CD4-positive, alpha-beta memory T cell (primary cell): ENCODE data around the gene NKX2-4. TPM values are rescaled to one million over a fixed set of nuclear protein-coding genes. Genes with fewer than 3 reads are reported as not detected.
A peak's percentile ranks its signal among the peaks of the same experiment; 100 is the strongest.

Source experiments
- CTCF ChIA-PET: fragments of 350-600 bp; sonication (Branson Sonifier 250); formaldehyde crosslinking; loops from one replicate; lab custom pipeline; 2021; ENCODE audit warnings: inconsistent platforms; ENCODE audit not compliant: partially characterized antibody; lab: Charles Lee
- POLR2A ChIA-PET: fragments of 350-600 bp; sonication (Branson Sonifier 250); formaldehyde crosslinking; loops from one replicate; lab custom pipeline; 2021; ENCODE audit not compliant: partially characterized antibody; lab: Charles Lee
- DNase-seq, 5 donors: peaks; one replicate each; pipeline versions ENCODE4 v3.0.0 to v3.0.0-alpha.2; 2020 to 2022; ENCODE audit warnings: mixed read lengths in 1 of 5
- H3K27ac ChIP-seq: one replicate; pipeline ENCODE4 v1.7.0; 2013; ENCODE audit warnings: low read depth, low read length
- H3K27me3 ChIP-seq: 2 replicates; pipeline ENCODE4 v1.7.0; 2013; ENCODE audit warnings: mild to moderate bottlenecking, low read length, moderate library complexity; ENCODE audit not compliant: insufficient read depth
- H3K36me3 ChIP-seq: 2 replicates; pipeline ENCODE4 v1.7.0; 2013; ENCODE audit warnings: mild to moderate bottlenecking, low read length, moderate library complexity; ENCODE audit not compliant: insufficient read depth
- H3K4me1 ChIP-seq: 2 replicates; pipeline ENCODE4 v1.7.0; 2013; ENCODE audit warnings: mild to moderate bottlenecking, low read length, moderate library complexity; ENCODE audit not compliant: insufficient read depth
- H3K4me3 ChIP-seq, 2 donors: one replicate each; pipeline ENCODE4 v1.7.0; 2013; ENCODE audit warnings: low read length in 2 of 2, mild to moderate bottlenecking in 1 of 2
- H3K9me3 ChIP-seq, 2 donors: one replicate each; pipeline ENCODE4 v1.7.0; 2013; ENCODE audit warnings: low read length in 2 of 2, control low read depth in 1 of 2; ENCODE audit not compliant: control insufficient read depth in 1 of 2
- H3K27ac Mint-ChIP-seq, 7 donors: one replicate each; pipeline ENCODE4 v1.8.0; 2020 to 2021; ENCODE audit warnings: mixed read lengths in 7 of 7, mild to moderate bottlenecking in 6 of 7, inconsistent platforms in 3 of 7, moderate library complexity in 3 of 7
- H3K27me3 Mint-ChIP-seq, 2 donors: one replicate each; pipeline ENCODE4 v1.8.0; 2020 to 2021; ENCODE audit warnings: mixed read lengths in 2 of 2
- H3K36me3 Mint-ChIP-seq, 2 donors: one replicate each; pipeline ENCODE4 v1.8.0; 2020 to 2021; ENCODE audit warnings: mixed read lengths in 2 of 2, inconsistent platforms in 1 of 2, mild to moderate bottlenecking in 1 of 2
- H3K4me1 Mint-ChIP-seq, 4 donors: one replicate each; pipeline ENCODE4 v1.8.0; 2020 to 2021; ENCODE audit warnings: mixed read lengths in 4 of 4, mild to moderate bottlenecking in 1 of 4
- H3K4me3 Mint-ChIP-seq, 8 donors: one replicate each; pipeline ENCODE4 v1.8.0; 2020 to 2021; ENCODE audit warnings: mixed read lengths in 8 of 8, mild to moderate bottlenecking in 7 of 8, moderate library complexity in 6 of 8, inconsistent platforms in 3 of 8
- H3K9me3 Mint-ChIP-seq, 8 donors: one replicate each; pipeline ENCODE4 v1.8.0; 2020 to 2021; ENCODE audit warnings: mixed read lengths in 8 of 8, mild to moderate bottlenecking in 5 of 8, inconsistent platforms in 3 of 8, moderate library complexity in 1 of 8
- intact Hi-C: fragments of 100-400 bp; cut with micrococcal nuclease; formaldehyde crosslinking; loops from one replicate; pipeline ENCODE4 v1.15.1; 2023
- polyA plus RNA-seq, 2 donors: library from polyadenylated mRNA; unstranded; fragments of 300-500 nt; fragmentation: Illumina TruSeq; gene quantifications; one replicate each; pipeline ENCODE4 v1.2.3, GENCODE V29; 2021
- total RNA-seq, 2 experiments: library from RNA; stranded (reverse); gene quantifications; one replicate each; pipeline ENCODE4 v1.2.3, GENCODE V29; 2021

The NKX2-4 gene
- not detected for total RNA-seq
- not detected for polyA plus RNA-seq

- Mint-ChIP-seq H3K9me3 (peaks cover 0 to 27% (median 21%) of the 10 kb centered on the region in 8 donors), H3K27me3 (peaks cover 50 to 60% of the 10 kb centered on the region in 2 donors), H3K27ac (peak within 1 kb of the TSS in 2 of 7 donors; percentile 55 to 79), H3K4me1 (peaks cover 8 to 19% (median 10%) of the 10 kb centered on the region in 4 donors), H3K4me3 (peak within 1 kb of the TSS; percentile 21 to 64 (median 53)), H3K36me3 (peaks cover 0 to 3% of the 10 kb centered on the region in 2 donors)
- DNase-seq = no peak
- Histone ChIP-seq H3K27me3 (peaks cover 80% of the 10 kb centered on the region), H3K4me3 (no peak within 1 kb of the TSS), H3K4me1 (peaks cover 15% of the 10 kb centered on the region), H3K36me3 (no peaks in the 10 kb centered on the region), H3K9me3 (peaks cover 0 to 3% of the 10 kb centered on the region in 2 donors), H3K27ac (no peak within 1 kb of the TSS)
- CTCF ChIA-PET = no interaction called here
- intact Hi-C loops = loop anchor here (5.0 to 10.0 kb wide), 2 partner anchors 110 to 293 kb away; partner anchors contain the start of gene LINC00237
- POLR2A ChIA-PET = no interaction called here
These were observed at the start of gene NKX2-4 for GRCh38 chr20:21397341-21398108. Gene NKX2-4, minus strand, starts transcription at chr20:21397526. Its CDS starts 127 bp downstream, at chr20:21397399.

GRCh38 chr20:21437816-21438215 lies 40.5 kb upstream of the NKX2-4 start:
- H3K36me3 Mint-ChIP-seq = no peaks in the 10 kb centered on the region
- no peak for DNase-seq
- Histone ChIP-seq H3K9me3 (no peaks in the 10 kb centered on the region), H3K4me3 (no peak overlapping the region), H3K27me3 (peaks cover 3% of the 10 kb centered on the region), H3K27ac (no peak overlapping the region), H3K36me3 (no peaks in the 10 kb centered on the region), H3K4me1 (no peaks in the 10 kb centered on the region)
- no peak overlapping the region for H3K27ac Mint-ChIP-seq
- CTCF ChIA-PET = no interaction called here
- no peak overlapping the region for H3K4me3 Mint-ChIP-seq
- intact Hi-C loops = no loop called here
- H3K9me3 Mint-ChIP-seq = peaks cover 0 to 4% (median 0%) of the 10 kb centered on the region in 8 donors
- peaks cover 12 to 30% of the 10 kb centered on the region in 2 donors for H3K27me3 Mint-ChIP-seq
- POLR2A ChIA-PET = no interaction called here
- no peaks in the 10 kb centered on the region for H3K4me1 Mint-ChIP-seq

GRCh38 chr20:21437248-21437647 lies 39.9 kb upstream of the NKX2-4 start:
- Mint-ChIP-seq H3K27me3 (peaks cover 10 to 31% of the 10 kb centered on the region in 2 donors), H3K4me1 (no peaks in the 10 kb centered on the region), H3K36me3 (no peaks in the 10 kb centered on the region), H3K9me3 (peaks cover 0 to 4% (median 0%) of the 10 kb centered on the region in 8 donors), H3K4me3 (no peak overlapping the region), H3K27ac (no peak overlapping the region)
- intact Hi-C loops = no loop called here
- DNase-seq = no peak
- no peak overlapping the region for H3K4me3 ChIP-seq
- H3K4me1 ChIP-seq = no peaks in the 10 kb centered on the region
- peaks cover 3% of the 10 kb centered on the region for H3K27me3 ChIP-seq
- H3K27ac ChIP-seq = no peak overlapping the region
- H3K9me3 ChIP-seq = no peaks in the 10 kb centered on the region
- POLR2A ChIA-PET = no interaction called here
- H3K36me3 ChIP-seq = no peaks in the 10 kb centered on the region
- CTCF ChIA-PET = no interaction called here

GRCh38 chr20:21436205-21436604 lies 38.9 kb upstream of the NKX2-4 start:
- peaks cover 3% of the 10 kb centered on the region for H3K27me3 ChIP-seq
- CTCF ChIA-PET = no interaction called here
- H3K27me3 Mint-ChIP-seq = peaks cover 8 to 32% of the 10 kb centered on the region in 2 donors

GRCh38 chr20:21435576-21435975 lies 38.2 kb upstream of the NKX2-4 start:
- Mint-ChIP-seq H3K4me3 (no peak overlapping the region), H3K4me1 (no peaks in the 10 kb centered on the region), H3K27me3 (peaks cover 6 to 30% of the 10 kb centered on the region in 2 donors), H3K36me3 (no peaks in the 10 kb centered on the region), H3K9me3 (peaks cover 0 to 2% (median 0%) of the 10 kb centered on the region in 8 donors), H3K27ac (no peak overlapping the region)
- ChIA-PET POLR2A (no interaction called here), CTCF (no interaction called here)
- intact Hi-C loops = no loop called here
- no peak for DNase-seq
- H3K9me3 ChIP-seq = no peaks in the 10 kb centered on the region
- peaks cover 3% of the 10 kb centered on the region for H3K27me3 ChIP-seq
- H3K27ac ChIP-seq = no peak overlapping the region
- no peak overlapping the region for H3K4me3 ChIP-seq
- no peaks in the 10 kb centered on the region for H3K4me1 ChIP-seq
- H3K36me3 ChIP-seq = no peaks in the 10 kb centered on the region

More at GRCh38 chr20:21436205-21436604, 38.9 kb upstream of the NKX2-4 start:
- Histone ChIP-seq H3K9me3 (no peaks in the 10 kb centered on the region), H3K36me3 (no peaks in the 10 kb centered on the region), H3K4me3 (no peak overlapping the region), H3K27ac (no peak overlapping the region), H3K4me1 (no peaks in the 10 kb centered on the region)
- H3K27ac Mint-ChIP-seq = no peak overlapping the region
- H3K36me3 Mint-ChIP-seq = no peaks in the 10 kb centered on the region
- H3K4me1 Mint-ChIP-seq = no peaks in the 10 kb centered on the region
- POLR2A ChIA-PET = no interaction called here
- H3K4me3 Mint-ChIP-seq = no peak overlapping the region
- intact Hi-C loops = no loop called here
- peaks cover 0 to 3% (median 0%) of the 10 kb centered on the region in 8 donors for H3K9me3 Mint-ChIP-seq
- no peak for DNase-seq

GRCh38 chr20:21433329-21433890 lies 36.1 kb upstream of the NKX2-4 start:
- peaks cover 0 to 4% (median 0%) of the 10 kb centered on the region in 8 donors for H3K9me3 Mint-ChIP-seq
- ChIA-PET CTCF (interaction anchor here (1.4 kb wide), 1 partner anchor 71 kb away, joined by 3 read pairs; no protein-coding TSS in a partner anchor), POLR2A (no interaction called here)
- no peak overlapping the region for H3K27ac ChIP-seq
- H3K36me3 ChIP-seq = no peaks in the 10 kb centered on the region
- H3K4me1 ChIP-seq = no peaks in the 10 kb centered on the region
- H3K4me1 Mint-ChIP-seq = no peaks in the 10 kb centered on the region
- H3K4me3 Mint-ChIP-seq = no peak overlapping the region
- H3K4me3 ChIP-seq = no peak overlapping the region
- intact Hi-C loops = no loop called here
- H3K36me3 Mint-ChIP-seq = no peaks in the 10 kb centered on the region
- H3K27me3 Mint-ChIP-seq = peaks cover 9 to 27% of the 10 kb centered on the region in 2 donors
- DNase-seq = no peak
- peaks cover 3% of the 10 kb centered on the region for H3K27me3 ChIP-seq
- no peak overlapping the region for H3K27ac Mint-ChIP-seq
- no peaks in the 10 kb centered on the region for H3K9me3 ChIP-seq

- ChIA-PET POLR2A (no interaction called here), CTCF (interaction anchor here (1.4 kb wide), 1 partner anchor 72 kb away, joined by 3 read pairs; no protein-coding TSS in a partner anchor)
- no peak overlapping the region for H3K4me3 ChIP-seq
- H3K27ac Mint-ChIP-seq = no peak overlapping the region
- H3K4me1 ChIP-seq = no peaks in the 10 kb centered on the region
- peaks cover 0 to 6% (median 0%) of the 10 kb centered on the region in 8 donors for H3K9me3 Mint-ChIP-seq
- no peaks in the 10 kb centered on the region for H3K36me3 ChIP-seq
- peaks cover 9 to 30% of the 10 kb centered on the region in 2 donors for H3K27me3 Mint-ChIP-seq
- H3K9me3 ChIP-seq = no peaks in the 10 kb centered on the region
- intact Hi-C loops = no loop called here
- no peak overlapping the region for H3K27ac ChIP-seq
- no peak overlapping the region for H3K4me3 Mint-ChIP-seq
- no peaks in the 10 kb centered on the region for H3K4me1 Mint-ChIP-seq
- peaks cover 3% of the 10 kb centered on the region for H3K27me3 ChIP-seq
- no peaks in the 10 kb centered on the region for H3K36me3 Mint-ChIP-seq
- DNase-seq = no peak
These were observed 35.6 kb upstream of the NKX2-4 start for GRCh38 chr20:21432911-21433310.
